Skeletal muscle cell (primary cell): ENCODE data around the gene LHX2.

ENCODE experiments used
- DNase-seq: peaks from one replicate; pipeline ENCODE4 v3.0.0-alpha.2; 2010; ENCODE audit warnings: low read depth
- H3K4me3 ChIP-seq: 2 replicates; pipeline ENCODE4 v1.5.1; 2011; ENCODE audit warnings: low read depth, mild to moderate bottlenecking, control low read depth, low read length, moderate library complexity

The LHX2 gene

DNA sequence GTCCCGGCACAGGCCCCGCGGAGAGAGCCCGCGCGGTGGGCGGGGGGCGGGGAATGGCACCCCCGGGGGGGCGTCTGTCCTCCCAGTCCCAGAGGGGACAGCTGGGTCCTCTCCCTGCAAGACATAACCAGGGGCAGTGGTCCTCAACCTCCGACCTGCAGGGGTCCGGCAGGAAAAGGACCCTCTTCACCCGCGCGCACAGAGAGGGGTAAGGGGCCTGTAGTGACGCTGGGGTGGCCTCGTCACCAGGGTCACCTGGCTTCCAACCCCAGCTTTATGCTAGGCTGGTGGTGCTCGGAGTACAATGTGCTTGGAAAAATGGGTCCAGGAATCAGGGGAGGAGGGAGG is 34.2 kb downstream of the LHX2 start:
- H3K4me3 ChIP-seq = peak overlapping the region; percentile 41
- no peak for DNase-seq

GRCh38 chr9:124046189-124046588 is 34.6 kb downstream of the LHX2 start:
- DNase-seq = no peak
- no peak overlapping the region for H3K4me3 ChIP-seq

DNA sequence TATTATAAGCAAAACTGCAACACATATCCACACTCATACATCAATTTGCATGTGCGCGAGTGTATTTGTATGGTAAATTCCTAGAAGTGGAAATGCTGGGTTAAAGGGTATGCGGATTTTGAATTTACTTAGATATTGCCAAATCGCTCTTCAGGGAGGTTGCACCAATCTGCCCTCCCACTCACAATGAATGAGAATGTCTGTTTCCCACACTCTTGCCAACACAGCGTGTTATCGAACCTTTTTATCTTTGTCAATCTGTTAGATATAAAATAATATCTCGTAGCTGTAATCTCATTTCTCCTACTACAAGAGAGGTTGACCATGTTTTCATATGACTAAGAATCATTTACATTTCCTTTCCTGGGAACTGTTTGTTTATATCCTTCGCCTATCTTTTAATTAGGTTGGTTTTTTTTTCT is 35.7 kb downstream of the LHX2 start:
- no peak overlapping the region for H3K4me3 ChIP-seq
- DNase-seq = no peak

- H3K4me3 ChIP-seq = no peak overlapping the region
- DNase-seq = no peak
These were observed 39.4 kb downstream of the LHX2 start for GRCh38 chr9:124050955-124051354.

- no peak for DNase-seq
- no peak overlapping the region for H3K4me3 ChIP-seq
These were observed 40.8 kb downstream of the LHX2 start for GRCh38 chr9:124052401-124052800.

GRCh38 chr9:124054582-124055227 is 43.1 kb downstream of the LHX2 start:
- H3K4me3 ChIP-seq = no peak overlapping the region
- no peak for DNase-seq

GRCh38 chr9:124060844-124061605 is 49.5 kb downstream of the LHX2 start:
- no peak overlapping the region for H3K4me3 ChIP-seq
- DNase-seq = no peak

DNA sequence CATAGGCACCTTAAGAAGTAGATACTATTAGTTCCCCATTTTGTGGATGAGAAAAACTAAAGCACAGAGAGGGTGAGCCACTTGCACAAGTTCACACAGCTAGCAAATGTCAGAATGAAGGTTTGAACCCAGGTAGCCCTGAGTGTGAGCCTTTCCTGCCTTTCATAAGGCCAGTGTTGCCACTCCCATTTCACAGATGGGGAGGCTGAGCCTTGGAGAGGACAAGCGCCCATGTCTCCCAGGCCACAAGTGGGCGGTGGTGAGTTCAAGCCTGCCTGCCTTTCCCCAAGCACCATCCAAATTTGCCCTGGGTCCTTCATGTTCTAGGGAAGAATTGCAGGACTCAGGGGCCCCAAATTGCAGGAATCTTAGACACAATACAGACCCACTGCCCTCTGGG is 50.6 kb downstream of the LHX2 start:
- H3K4me3 ChIP-seq = no peak overlapping the region
- no peak for DNase-seq

DNA sequence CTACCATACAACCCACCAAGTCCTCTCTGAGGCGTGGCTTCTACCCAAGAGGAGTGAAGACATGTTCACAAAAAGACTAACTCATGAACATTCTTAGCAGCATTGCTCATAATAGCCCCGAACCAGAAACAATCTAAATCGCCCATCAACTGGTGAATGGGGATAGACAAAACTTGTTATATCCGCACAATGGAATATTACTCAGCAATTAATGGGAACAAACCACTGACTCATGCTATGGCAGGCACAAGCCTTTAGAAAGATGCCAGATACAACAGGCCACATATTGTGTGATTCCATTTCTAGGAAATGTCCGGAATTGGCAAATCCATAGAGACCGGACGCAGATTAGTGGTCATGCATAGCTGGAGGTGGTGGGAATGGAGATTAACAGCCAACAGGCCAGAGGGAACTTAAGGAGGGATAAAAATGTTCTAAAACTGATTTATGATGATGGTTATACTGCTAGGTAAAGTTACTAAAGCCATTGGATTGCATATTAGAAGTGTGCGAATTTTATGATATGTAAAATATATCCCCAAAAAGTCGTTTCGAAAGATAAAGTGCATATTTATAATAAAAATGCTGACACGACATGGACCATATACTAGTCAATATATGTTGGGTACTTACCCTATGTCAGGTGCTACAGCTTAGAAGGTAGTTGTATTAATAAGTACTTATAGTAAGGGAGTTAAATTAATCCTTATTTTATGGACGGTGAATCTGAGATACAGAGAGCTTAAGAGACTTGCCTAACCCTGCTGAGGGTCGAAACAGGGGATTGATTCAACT is 55.4 kb downstream of the LHX2 start:
- no peak overlapping the region for H3K4me3 ChIP-seq
- no peak for DNase-seq

- no peak overlapping the region for H3K4me3 ChIP-seq
- no peak for DNase-seq
These were observed 56.7 kb downstream of the LHX2 start for GRCh38 chr9:124068251-124068650.

GRCh38 chr9:124074746-124075145 is 63.2 kb downstream of the LHX2 start:
- no peak for DNase-seq
- no peak overlapping the region for H3K4me3 ChIP-seq

DNA sequence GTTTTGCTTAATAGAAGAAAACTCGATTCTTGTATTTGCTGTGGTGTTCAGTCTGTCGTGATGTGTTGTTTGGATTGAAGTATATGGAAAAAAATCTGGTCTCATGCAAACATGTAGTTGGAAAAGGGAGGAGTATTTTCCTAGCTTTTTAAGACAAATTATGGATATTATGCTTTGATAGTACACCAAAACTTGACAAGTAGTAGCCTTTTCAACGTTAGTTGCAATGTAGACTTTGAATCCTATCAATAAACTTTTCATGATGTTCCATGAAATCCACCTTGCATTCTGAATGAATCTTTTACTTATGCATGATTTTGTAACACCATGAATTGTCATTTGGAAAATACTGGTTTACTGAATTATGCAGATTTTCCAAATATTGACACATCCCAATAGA is 64.2 kb downstream of the LHX2 start:
- DNase-seq = no peak
- no peak overlapping the region for H3K4me3 ChIP-seq

- DNase-seq = no peak
- H3K4me3 ChIP-seq = no peak overlapping the region
These were observed 66.5 kb downstream of the LHX2 start for GRCh38 chr9:124077915-124078572.

DNA sequence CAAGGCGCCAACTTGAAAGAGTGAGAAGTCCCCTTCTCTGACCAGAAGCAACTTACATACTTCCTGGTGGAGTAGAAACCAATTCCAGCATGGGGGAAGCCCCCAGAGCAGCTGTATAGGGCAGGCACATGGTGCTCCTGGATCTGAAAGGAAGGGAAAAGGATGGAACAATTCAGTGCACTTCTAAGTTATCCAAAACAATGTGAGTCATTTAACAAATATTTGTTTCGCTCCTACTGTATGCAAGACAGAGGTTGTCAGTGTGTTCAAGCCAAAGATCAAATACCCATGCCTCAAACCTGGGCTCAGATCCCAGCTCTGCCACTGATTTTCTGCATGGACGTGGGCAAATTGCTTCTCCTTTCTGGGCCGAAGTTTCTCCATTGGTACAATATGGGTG is 67.1 kb downstream of the LHX2 start:
- peak; percentile 12 for DNase-seq
- no peak overlapping the region for H3K4me3 ChIP-seq

DNA sequence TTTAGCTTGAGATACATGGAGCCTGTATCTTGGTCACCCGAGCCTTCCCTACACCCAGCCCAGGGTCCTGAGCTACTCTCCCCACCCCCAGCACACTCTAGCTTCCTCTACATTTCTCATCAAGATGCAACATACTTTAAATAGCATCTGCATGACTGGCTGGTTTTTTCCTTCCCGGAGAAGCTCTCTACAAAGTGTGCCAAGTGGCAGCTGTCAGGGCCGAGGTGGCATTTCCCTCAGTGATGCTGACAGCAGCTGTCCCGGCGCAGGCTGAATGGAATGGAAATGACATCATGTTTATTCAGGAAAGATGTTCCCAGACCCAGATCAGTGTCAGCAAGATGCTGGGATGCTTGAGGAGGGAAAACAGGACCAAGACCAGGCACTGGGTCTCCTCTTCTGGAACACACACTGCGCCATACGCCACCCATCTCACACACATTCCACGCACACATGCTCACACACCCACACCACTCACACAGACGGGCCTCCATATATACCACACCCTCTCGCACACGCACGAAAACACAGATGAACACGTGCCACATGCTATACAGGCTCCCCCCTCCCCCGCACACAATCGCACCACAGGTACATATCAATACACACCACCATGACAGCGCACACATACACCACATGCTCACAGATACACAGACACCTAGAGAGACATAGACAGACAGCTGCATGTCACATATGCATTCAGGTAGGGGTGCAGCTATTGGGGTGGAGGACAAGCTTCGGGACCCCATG is 67.8 kb downstream of the LHX2 start:
- H3K4me3 ChIP-seq = no peak overlapping the region
- peak; percentile 49 for DNase-seq

DNA sequence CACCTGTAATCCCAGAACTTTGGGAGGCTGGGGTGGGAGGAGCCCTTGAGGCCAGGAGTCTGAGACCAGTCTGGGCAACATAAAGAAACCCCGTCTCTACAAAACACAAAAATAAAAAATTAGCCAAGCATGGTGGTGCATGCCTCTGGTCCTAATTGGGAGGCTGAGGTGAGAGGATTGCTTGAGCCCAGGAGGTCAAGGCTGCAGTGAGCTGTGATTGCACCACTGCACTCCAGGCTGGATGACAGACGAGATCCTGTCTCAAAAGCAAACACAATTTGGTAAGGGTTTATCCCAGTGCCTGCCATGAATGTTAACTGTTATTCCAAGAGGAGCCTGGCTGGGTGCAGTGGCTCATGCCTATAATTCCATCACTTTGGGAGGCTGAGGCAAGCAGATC is 71.1 kb downstream of the LHX2 start:
- DNase-seq = no peak
- no peak overlapping the region for H3K4me3 ChIP-seq
